HEK293 (cell line): Measurements from ENCODE around the gene SDCBP2.

Source experiments
- CTCF ChIA-PET: fragments of 350-600 bp; formaldehyde crosslinking; extraction: SDS; loops from one replicate; lab custom pipeline; 2021; ENCODE audit warnings: antibody characterized with exemption; lab: Yijun Ruan, JAX
- POLR2A ChIA-PET: fragments of 300-600 bp; formaldehyde crosslinking; extraction: SDS; loops from one replicate; lab custom pipeline; 2020; ENCODE audit warnings: antibody characterized with exemption, inconsistent platforms; lab: Yijun Ruan, JAX
- H3K27ac ChIP-seq: fragments of 200-500 bp; sonication (Bioruptor generic); 2 replicates; pipeline ENCODE4 v1.5.1; 2014; ENCODE audit warnings: low read depth, low read length, control low read depth, inconsistent platforms; ENCODE audit errors: extremely low read depth
- H3K36me3 ChIP-seq, 2 experiments: fragments of 200-500 bp in 1 of 2; sonication (Bioruptor generic) in 1 of 2; 1 replicate in 1 of 2; 2 replicates in 1 of 2; pipeline ENCODE4 v1.5.1; 2014 to 2017; ENCODE audit warnings: inconsistent platforms in 2 of 2, low read length in 2 of 2; ENCODE audit not compliant: control insufficient read depth in 2 of 2, insufficient read depth in 1 of 2
- H3K4me1 ChIP-seq: fragments of 200-500 bp; sonication (Bioruptor generic); 2 replicates; pipeline ENCODE4 v1.5.1; 2014; ENCODE audit warnings: mild to moderate bottlenecking, low read length, inconsistent platforms; ENCODE audit not compliant: control insufficient read depth, insufficient read depth
- H3K4me3 ChIP-seq: 2 replicates; pipeline ENCODE4 v1.5.1; 2011; ENCODE audit warnings: low read depth, mild to moderate bottlenecking, control low read depth, low read length, moderate library complexity
- H3K9me3 ChIP-seq: fragments of 200-500 bp; sonication (Bioruptor generic); 2 replicates; pipeline ENCODE4 v1.5.1; 2014; ENCODE audit warnings: low read depth, low read length, inconsistent platforms; ENCODE audit not compliant: control insufficient read depth, insufficient read depth
- BCL11A ChIP-seq: fragments of 450-650 bp; formaldehyde crosslinking; IDR thresholded peaks from 2 replicates; pipeline ENCODE4 v1.5.1; 2016; ENCODE audit warnings: low read depth, missing biosample characterization, missing genetic modification characterization
- KLF1 ChIP-seq: fragments of 450-650 bp; formaldehyde crosslinking; IDR thresholded peaks from 2 replicates; pipeline ENCODE4 v1.5.1; 2016; ENCODE audit warnings: missing biosample characterization, missing genetic modification characterization
- KLF16 ChIP-seq: fragments of 450-650 bp; formaldehyde crosslinking; IDR thresholded peaks from 2 replicates; pipeline ENCODE4 v1.5.1; 2017; ENCODE audit warnings: missing biosample characterization, missing genetic modification characterization
- KLF7 ChIP-seq: fragments of 450-650 bp; formaldehyde crosslinking; IDR thresholded peaks from 2 replicates; pipeline ENCODE4 v1.5.1; 2016; ENCODE audit warnings: missing biosample characterization, missing genetic modification characterization, borderline replicate concordance
- MZF1 ChIP-seq: fragments of 450-650 bp; formaldehyde crosslinking; IDR thresholded peaks from 2 replicates; pipeline ENCODE4 v1.5.1; 2017; ENCODE audit warnings: missing biosample characterization, missing genetic modification characterization, borderline replicate concordance
- OVOL3 ChIP-seq: fragments of 450-650 bp; formaldehyde crosslinking; IDR thresholded peaks from 2 replicates; pipeline ENCODE4 v1.5.1; 2016; ENCODE audit warnings: missing biosample characterization, missing genetic modification characterization
- SP7 ChIP-seq: fragments of 450-650 bp; formaldehyde crosslinking; IDR thresholded peaks from 2 replicates; pipeline ENCODE4 v1.5.1; 2016; ENCODE audit warnings: missing biosample characterization, missing genetic modification characterization
- TCF7L2 ChIP-seq: IDR thresholded peaks from 2 replicates; pipeline ENCODE4 v1.6.1; 2011; ENCODE audit warnings: low read depth, mild to moderate bottlenecking, inconsistent platforms, low read length, moderate library complexity, borderline replicate concordance
- YY1 ChIP-seq: fragments of 450-650 bp; formaldehyde crosslinking; IDR thresholded peaks from 2 replicates; pipeline ENCODE4 v1.5.1; 2018; ENCODE audit warnings: missing biosample characterization, missing genetic modification characterization
- ZBTB1 ChIP-seq: fragments of 450-650 bp; formaldehyde crosslinking; IDR thresholded peaks from 2 replicates; pipeline ENCODE4 v1.5.1; 2016; ENCODE audit warnings: missing biosample characterization, missing genetic modification characterization
- ZNF140 ChIP-seq: fragments of 450-650 bp; formaldehyde crosslinking; IDR thresholded peaks from 2 replicates; pipeline ENCODE4 v1.5.1; 2016; ENCODE audit warnings: missing biosample characterization, missing genetic modification characterization
- ZNF175 ChIP-seq: fragments of 450-650 bp; formaldehyde crosslinking; IDR thresholded peaks from 2 replicates; pipeline ENCODE4 v1.5.1; 2016; ENCODE audit warnings: missing biosample characterization, missing genetic modification characterization
- ZNF202 ChIP-seq: fragments of 450-650 bp; formaldehyde crosslinking; IDR thresholded peaks from 2 replicates; pipeline ENCODE4 v1.5.1; 2016; ENCODE audit warnings: missing biosample characterization, missing genetic modification characterization, borderline replicate concordance
- ZNF221 ChIP-seq: fragments of 450-650 bp; formaldehyde crosslinking; IDR thresholded peaks from 2 replicates; pipeline ENCODE4 v1.5.1; 2017; ENCODE audit warnings: missing biosample characterization, missing genetic modification characterization, borderline replicate concordance
- ZNF248 ChIP-seq: fragments of 450-650 bp; formaldehyde crosslinking; IDR thresholded peaks from 2 replicates; pipeline ENCODE4 v1.5.1; 2017; ENCODE audit warnings: missing biosample characterization, missing genetic modification characterization
- ZNF302 ChIP-seq: fragments of 450-650 bp; formaldehyde crosslinking; IDR thresholded peaks from 2 replicates; pipeline ENCODE4 v1.5.1; 2016; ENCODE audit warnings: missing biosample characterization, missing genetic modification characterization, low read depth
- ZNF311 ChIP-seq: fragments of 450-650 bp; formaldehyde crosslinking; IDR thresholded peaks from 2 replicates; pipeline ENCODE4 v1.5.1; 2017; ENCODE audit warnings: missing biosample characterization, missing genetic modification characterization, borderline replicate concordance
- ZNF473 ChIP-seq: fragments of 450-650 bp; formaldehyde crosslinking; IDR thresholded peaks from 2 replicates; pipeline ENCODE4 v1.5.1; 2017; ENCODE audit warnings: missing biosample characterization, missing genetic modification characterization
- ZNF48 ChIP-seq: fragments of 450-650 bp; formaldehyde crosslinking; IDR thresholded peaks from 2 replicates; pipeline ENCODE4 v1.5.1; 2016; ENCODE audit warnings: missing biosample characterization, missing genetic modification characterization
- ZNF514 ChIP-seq: fragments of 450-650 bp; formaldehyde crosslinking; IDR thresholded peaks from 2 replicates; pipeline ENCODE4 v1.5.1; 2016; ENCODE audit warnings: missing biosample characterization, missing genetic modification characterization
- ZNF529 ChIP-seq: fragments of 450-650 bp; formaldehyde crosslinking; IDR thresholded peaks from 2 replicates; pipeline ENCODE4 v1.5.1; 2017; ENCODE audit warnings: missing genetic modification characterization, missing biosample characterization; ENCODE audit not compliant: insufficient replicate concordance
- ZNF530 ChIP-seq: fragments of 450-650 bp; formaldehyde crosslinking; IDR thresholded peaks from 2 replicates; pipeline ENCODE4 v1.5.1; 2016; ENCODE audit warnings: low read depth, missing biosample characterization, missing genetic modification characterization
- ZNF558 ChIP-seq: fragments of 450-650 bp; formaldehyde crosslinking; IDR thresholded peaks from 2 replicates; pipeline ENCODE4 v1.5.1; 2016; ENCODE audit warnings: missing biosample characterization, missing genetic modification characterization
- ZNF600 ChIP-seq: fragments of 450-650 bp; formaldehyde crosslinking; IDR thresholded peaks from 2 replicates; pipeline ENCODE4 v1.5.1; 2016; ENCODE audit warnings: missing biosample characterization, missing genetic modification characterization
- ZNF677 ChIP-seq: fragments of 450-650 bp; IDR thresholded peaks from 2 replicates; pipeline ENCODE4 v1.5.0; 2018; ENCODE audit warnings: missing biosample characterization, mild to moderate bottlenecking, missing genetic modification characterization, moderate library complexity
- TF ChIP-seq, protein P1 (sequence below): fragments of 450-650 bp; formaldehyde crosslinking; IDR thresholded peaks from 2 replicates; pipeline ENCODE4 v1.5.1; 2017; ENCODE audit warnings: missing biosample characterization, missing genetic modification characterization
- TF ChIP-seq, protein P2 (sequence below): fragments of 450-650 bp; formaldehyde crosslinking; optimal IDR thresholded peaks from 2 replicates; pipeline ENCODE3; 2016; ENCODE audit warnings: missing biosample characterization, mild to moderate bottlenecking, missing genetic modification characterization
- TF ChIP-seq, protein P3 (sequence below): fragments of 450-650 bp; formaldehyde crosslinking; IDR thresholded peaks from 2 replicates; pipeline ENCODE4 v1.5.1; 2016; ENCODE audit warnings: missing biosample characterization, missing genetic modification characterization
- TF ChIP-seq, protein P4 (sequence below): fragments of 450-650 bp; formaldehyde crosslinking; conservative IDR thresholded peaks from 2 replicates; pipeline ENCODE4 v1.5.1; 2016; ENCODE audit warnings: low read depth, missing biosample characterization, missing genetic modification characterization

Gene SDCBP2

DNA sequence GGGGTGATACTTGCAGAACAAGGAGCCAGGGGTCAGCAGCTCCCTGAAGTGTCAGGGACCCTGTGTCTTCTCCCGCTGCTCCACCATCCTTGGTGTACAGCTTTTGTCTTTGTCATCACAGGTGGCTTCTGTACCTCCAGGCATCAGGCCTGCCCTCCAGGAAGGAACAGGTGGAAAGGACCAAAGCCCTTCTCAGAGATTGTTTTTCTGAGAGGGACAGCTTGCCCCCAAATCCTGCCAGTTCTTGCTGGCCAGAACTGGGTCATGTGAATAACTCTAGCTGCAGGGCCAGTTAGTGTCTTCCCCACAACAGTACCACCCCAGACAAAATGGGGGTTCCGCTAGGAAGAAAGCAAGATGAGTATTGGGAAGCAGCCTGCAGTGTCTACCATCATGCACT lies 31.5 kb downstream of the SDCBP2 start:
- no peaks in the 10 kb centered on the region for H3K9me3 ChIP-seq
- TF ChIP-seq ZNF600 (tag by site-specific recombination) (no peak), BCL11A (tag by site-specific recombination) (no peak), ZNF311 (no peak), ZBTB1 (tag by site-specific recombination) (no peak), KLF7 (no peak), MZF1 (tag by site-specific recombination) (no peak), ZNF302 (tag by site-specific recombination) (no peak), SP7 (tag by site-specific recombination) (no peak), ZNF529 (tag by site-specific recombination) (no peak), OVOL3 (no peak)
- TF ChIP-seq, protein P1, sequence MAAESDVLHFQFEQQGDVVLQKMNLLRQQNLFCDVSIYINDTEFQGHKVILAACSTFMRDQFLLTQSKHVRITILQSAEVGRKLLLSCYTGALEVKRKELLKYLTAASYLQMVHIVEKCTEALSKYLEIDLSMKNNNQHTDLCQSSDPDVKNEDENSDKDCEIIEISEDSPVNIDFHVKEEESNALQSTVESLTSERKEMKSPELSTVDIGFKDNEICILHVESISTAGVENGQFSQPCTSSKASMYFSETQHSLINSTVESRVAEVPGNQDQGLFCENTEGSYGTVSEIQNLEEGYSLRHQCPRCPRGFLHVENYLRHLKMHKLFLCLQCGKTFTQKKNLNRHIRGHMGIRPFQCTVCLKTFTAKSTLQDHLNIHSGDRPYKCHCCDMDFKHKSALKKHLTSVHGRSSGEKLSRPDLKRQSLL (tag by site-specific recombination), result no peak
- TF ChIP-seq, protein P2, sequence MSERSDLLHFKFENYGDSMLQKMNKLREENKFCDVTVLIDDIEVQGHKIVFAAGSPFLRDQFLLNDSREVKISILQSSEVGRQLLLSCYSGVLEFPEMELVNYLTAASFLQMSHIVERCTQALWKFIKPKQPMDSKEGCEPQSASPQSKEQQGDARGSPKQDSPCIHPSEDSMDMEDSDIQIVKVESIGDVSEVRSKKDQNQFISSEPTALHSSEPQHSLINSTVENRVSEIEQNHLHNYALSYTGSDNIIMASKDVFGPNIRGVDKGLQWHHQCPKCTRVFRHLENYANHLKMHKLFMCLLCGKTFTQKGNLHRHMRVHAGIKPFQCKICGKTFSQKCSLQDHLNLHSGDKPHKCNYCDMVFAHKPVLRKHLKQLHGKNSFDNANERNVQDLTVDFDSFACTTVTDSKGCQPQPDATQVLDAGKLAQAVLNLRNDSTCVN (tag by site-specific recombination), result no peak
- TF ChIP-seq, protein P3, sequence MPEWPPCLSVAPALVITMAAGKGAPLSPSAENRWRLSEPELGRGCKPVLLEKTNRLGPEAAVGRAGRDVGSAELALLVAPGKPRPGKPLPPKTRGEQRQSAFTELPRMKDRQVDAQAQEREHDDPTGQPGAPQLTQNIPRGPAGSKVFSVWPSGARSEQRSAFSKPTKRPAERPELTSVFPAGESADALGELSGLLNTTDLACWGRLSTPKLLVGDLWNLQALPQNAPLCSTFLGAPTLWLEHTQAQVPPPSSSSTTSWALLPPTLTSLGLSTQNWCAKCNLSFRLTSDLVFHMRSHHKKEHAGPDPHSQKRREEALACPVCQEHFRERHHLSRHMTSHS (tag by site-specific recombination), result no peak
- peaks cover 0 to 17% of the 10 kb centered on the region in 2 experiments; a peak in 1 of 3 replicates for H3K36me3 ChIP-seq
- H3K4me1 ChIP-seq, result no peaks in the 10 kb centered on the region
- H3K4me3 ChIP-seq, result no peak overlapping the region
- H3K27ac ChIP-seq, result no peak overlapping the region
- ChIA-PET CTCF (interaction anchor here (0.5 to 0.6 kb wide), 2 partner anchors 671 to 1161 kb away, joined by 3 to 4 read pairs; no protein-coding TSS in a partner anchor), POLR2A (no interaction called here)

DNA sequence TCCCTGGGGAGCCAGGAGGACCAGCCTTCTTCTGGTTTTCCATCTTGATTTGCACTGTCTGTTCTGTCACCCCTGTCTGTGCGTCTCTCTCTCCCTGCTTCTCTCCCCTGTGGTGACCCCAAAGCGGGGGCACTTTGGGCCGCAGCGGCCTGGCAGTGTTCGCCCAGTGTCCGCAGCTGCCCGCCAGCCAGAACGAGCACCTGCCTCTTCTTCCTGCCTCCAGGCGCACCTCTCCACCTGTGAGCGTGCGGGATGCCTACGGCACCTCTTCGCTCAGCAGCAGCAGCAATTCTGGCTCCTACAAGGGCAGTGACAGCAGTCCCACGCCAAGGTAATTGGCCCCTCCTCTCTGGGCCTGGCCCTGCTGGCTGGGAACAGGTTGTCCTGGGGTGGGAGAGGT lies 32.0 kb downstream of the SDCBP2 start:
- peaks cover 0 to 17% of the 10 kb centered on the region in 2 experiments; a peak in 1 of 3 replicates for H3K36me3 ChIP-seq
- no peak overlapping the region for H3K27ac ChIP-seq
- H3K4me3 ChIP-seq, result no peak overlapping the region
- ChIA-PET CTCF (interaction anchor here (0.5 kb wide), 1 partner anchor 1161 kb away, joined by 4 read pairs; no protein-coding TSS in a partner anchor), POLR2A (no interaction called here)
- no peaks in the 10 kb centered on the region for H3K9me3 ChIP-seq
- H3K4me1 ChIP-seq, result no peaks in the 10 kb centered on the region
- TF ChIP-seq ZNF140 (tag by site-specific recombination), result no peak
- no peak for TF ChIP-seq ZNF558 (tag by site-specific recombination)
- TF ChIP-seq ZNF248 (tag by site-specific recombination), result no peak
- TF ChIP-seq ZNF514, result no peak
- TF ChIP-seq ZNF175 (tag by site-specific recombination), result no peak
- TF ChIP-seq, protein P4, sequence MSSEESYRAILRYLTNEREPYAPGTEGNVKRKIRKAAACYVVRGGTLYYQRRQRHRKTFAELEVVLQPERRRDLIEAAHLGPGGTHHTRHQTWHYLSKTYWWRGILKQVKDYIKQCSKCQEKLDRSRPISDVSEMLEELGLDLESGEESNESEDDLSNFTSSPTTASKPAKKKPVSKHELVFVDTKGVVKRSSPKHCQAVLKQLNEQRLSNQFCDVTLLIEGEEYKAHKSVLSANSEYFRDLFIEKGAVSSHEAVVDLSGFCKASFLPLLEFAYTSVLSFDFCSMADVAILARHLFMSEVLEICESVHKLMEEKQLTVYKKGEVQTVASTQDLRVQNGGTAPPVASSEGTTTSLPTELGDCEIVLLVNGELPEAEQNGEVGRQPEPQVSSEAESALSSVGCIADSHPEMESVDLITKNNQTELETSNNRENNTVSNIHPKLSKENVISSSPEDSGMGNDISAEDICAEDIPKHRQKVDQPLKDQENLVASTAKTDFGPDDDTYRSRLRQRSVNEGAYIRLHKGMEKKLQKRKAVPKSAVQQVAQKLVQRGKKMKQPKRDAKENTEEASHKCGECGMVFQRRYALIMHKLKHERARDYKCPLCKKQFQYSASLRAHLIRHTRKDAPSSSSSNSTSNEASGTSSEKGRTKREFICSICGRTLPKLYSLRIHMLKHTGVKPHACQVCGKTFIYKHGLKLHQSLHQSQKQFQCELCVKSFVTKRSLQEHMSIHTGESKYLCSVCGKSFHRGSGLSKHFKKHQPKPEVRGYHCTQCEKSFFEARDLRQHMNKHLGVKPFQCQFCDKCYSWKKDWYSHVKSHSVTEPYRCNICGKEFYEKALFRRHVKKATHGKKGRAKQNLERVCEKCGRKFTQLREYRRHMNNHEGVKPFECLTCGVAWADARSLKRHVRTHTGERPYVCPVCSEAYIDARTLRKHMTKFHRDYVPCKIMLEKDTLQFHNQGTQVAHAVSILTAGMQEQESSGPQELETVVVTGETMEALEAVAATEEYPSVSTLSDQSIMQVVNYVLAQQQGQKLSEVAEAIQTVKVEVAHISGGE (tag by site-specific recombination), result no peak
- no peak for TF ChIP-seq YY1 (tag by site-specific recombination)
- TF ChIP-seq ZNF677 (tag by site-specific recombination), result no peak
- no peak for TF ChIP-seq TCF7L2
- no peak for TF ChIP-seq KLF16 (tag by site-specific recombination)
- no peak for TF ChIP-seq KLF1 (tag by site-specific recombination)
- no peak for TF ChIP-seq ZNF530 (tag by site-specific recombination)
- TF ChIP-seq ZNF221 (tag by site-specific recombination), result no peak
- TF ChIP-seq ZNF473, result no peak
- no peak for TF ChIP-seq ZNF48 (tag by site-specific recombination)
- TF ChIP-seq ZNF202 (tag by site-specific recombination), result no peak
